HT-29 (cell line): ENCODE data around the gene STK38. TPM values are rescaled to one million over a fixed set of nuclear protein-coding genes. Genes with fewer than 3 reads are reported as not detected.

Experiments
- DNase-seq: peaks from one replicate; pipeline ENCODE4 v3.0.0-alpha.2; 2015; ENCODE audit warnings: low spot score
- total RNA-seq: library from RNA; depleted of rRNA; stranded (reverse); fragments of >200 nt; shearing (Covaris generic); gene quantifications from 2 replicates; pipeline ENCODE4 v1.2.3, GENCODE V29; 2014

STK38 gene
- total RNA-seq, 1 experiment from 2014 or later = 6.5 TPM

DNA sequence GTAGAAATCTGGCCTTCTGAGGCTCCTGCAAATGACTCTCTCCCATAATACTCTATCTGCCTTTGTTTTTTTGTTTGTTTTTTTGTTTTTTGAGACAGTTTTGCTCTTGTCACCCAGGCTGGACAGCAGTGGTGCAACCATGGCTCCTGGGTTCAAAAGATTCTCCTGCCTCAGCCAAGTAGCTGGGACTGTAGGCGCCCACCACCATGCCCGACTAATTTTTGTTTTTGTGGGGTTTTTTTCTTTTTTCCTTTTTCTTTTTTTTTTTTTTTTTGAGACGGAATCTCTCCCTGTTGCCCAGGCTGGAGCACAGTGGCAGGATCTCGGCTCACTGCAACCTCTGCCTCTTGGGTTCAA is 16.6 kb upstream of the STK38 start:
- no peak for DNase-seq

DNA sequence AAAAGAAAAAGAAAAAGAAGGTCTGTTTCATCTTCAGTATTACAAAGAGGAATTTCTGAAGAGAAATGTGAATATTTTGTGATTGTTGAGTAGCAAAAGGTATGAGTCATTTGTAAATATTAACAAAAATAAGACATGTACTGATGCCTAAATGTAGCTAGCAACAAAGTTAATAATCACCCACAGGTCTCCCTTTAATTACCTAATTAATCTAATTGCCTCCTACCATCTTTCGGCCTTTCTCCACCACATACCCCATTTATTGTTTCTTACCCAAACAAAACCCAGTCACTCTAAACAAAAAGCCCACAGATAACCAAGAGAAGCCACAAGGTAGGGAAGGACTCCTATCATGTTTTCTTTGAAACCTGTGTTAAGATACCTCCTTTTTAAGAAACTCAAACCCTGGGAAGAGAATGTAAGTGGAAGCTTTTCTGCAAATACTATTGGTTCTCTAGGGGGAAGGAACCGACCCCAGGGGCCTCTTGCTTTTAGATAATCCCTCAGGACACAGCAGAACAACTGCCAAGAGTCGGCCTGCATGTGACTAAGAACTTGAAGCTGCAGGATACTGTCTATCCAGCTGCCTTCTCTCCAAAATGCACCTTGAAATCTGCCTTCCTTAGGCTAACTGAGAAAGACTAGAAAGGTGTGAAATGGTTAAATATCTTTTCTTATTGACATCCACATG is 16.1 kb upstream of the STK38 start:
- DNase-seq = no peak

DNA sequence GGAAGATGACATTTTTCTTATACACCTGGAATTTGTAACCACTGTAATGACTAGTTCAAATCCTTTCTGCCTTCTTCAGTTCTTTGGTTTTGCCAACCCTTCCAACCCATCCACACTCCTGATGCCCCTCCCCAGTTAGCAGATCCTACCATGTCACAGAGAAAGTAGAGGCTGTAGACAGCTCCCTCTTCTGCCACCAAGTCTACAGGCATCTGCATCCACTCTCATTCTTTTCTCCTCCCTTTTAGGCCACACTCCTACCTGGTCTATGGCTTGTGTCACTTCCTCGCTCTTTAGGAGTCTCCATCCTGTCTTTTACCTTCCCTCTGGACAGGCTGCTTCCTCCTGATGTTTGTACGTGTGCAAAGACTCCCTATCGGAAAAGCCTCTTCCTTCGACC is 13.5 kb upstream of the STK38 start:
- DNase-seq = no peak

DNA sequence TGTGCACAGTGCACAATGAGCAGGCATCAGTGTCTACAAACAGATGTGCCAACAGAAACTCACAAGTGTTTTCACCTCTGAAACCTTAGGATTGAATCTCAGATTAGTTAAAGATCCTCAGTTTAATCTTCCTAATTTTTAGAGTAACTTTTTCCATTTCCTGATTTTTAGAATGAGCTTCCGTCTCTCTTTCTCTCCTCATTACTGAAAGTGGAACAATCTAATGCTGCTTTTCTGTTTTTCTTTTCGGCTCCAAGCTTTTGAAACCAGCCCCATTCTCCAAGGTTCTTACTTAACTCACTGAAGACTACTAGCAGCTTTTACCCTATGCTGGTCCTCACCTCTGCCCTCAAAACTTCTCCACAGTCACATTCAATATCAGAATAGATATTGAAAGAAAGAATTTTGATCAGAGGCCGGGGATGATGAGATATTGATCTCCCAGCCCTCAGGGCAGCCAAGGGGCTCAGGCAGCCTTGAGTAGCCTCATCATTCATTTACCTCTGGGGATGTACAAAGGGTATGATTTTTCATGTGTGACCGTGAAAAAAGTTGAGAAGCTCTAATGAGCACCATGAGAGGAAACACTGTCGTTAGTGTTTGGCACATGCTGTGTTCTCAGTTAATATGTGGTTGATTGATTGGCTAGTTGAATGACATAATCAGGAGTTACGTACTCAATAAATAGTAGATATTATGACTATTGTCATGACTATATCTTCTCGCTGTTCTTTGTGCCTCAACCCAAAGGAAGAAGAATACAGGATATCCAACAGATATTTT is 11.9 kb upstream of the STK38 start:
- no peak for DNase-seq

DNA sequence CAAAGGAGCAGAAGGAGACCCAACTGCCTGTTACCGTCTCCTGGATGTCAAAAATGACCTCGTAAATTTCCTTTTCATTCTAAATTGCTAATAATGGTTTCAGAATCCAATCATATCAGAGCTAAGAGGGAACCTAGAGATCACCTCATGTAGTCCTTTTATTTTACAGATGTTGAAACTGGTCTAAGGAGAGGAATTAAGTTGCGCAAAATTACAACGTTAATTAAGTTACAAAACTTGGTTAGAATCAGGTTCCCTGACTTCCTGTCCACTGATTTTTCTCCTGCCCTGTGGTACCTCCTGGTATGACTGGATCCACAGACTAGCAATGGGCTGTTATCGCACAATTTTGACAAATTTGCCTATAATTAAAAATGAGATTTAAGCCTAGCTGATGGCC is 9.0 kb upstream of the STK38 start:
- DNase-seq = no peak

DNA sequence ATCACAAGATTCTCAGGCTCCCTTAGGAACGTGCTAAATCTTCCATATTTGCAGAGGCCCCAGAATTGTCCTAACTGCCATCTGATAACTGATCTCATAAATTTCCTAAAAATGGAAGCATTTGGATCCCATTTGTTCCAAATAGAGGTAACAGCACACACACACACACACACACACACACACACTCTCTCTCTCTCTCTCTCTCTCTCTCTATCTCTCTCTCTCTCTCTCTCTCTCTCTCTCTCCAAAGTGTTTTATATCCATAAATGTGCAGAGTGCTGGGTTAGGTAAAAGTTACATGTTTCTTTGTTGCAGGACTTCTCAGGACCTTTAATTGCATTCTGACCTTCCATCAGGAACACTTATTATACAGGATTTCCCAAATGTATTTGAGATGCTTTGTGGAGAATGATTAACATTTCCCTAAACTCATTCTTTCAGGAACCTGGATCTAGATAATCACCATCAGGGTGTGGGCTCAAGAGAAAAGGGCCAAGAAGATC is 8.5 kb upstream of the STK38 start:
- no peak for DNase-seq

DNA sequence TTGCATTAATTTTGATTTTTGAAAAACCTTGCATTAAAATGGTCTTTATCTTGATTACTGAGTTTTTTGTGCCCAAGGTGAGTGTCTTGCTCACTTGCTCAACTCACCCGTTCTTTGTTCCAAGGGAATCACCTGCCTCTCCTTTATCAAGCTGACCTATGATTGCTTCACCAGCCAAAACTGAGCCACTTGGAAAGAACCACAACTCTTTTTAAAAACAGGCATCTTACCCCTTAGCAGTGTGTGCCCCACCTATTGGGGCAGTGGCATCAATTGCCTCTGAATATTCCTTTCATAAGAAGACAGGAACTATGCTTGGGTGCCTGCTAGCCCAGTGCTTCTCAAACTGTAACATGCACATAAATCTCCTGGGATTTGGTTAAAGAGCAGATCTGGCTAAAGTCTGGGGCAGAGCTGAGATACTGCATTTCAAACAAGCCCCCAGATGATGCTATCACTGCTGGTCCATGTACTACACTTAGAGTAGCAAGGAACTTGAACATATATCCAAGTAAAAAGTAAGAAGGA is 3.3 kb upstream of the STK38 start:
- no peak for DNase-seq

DNA sequence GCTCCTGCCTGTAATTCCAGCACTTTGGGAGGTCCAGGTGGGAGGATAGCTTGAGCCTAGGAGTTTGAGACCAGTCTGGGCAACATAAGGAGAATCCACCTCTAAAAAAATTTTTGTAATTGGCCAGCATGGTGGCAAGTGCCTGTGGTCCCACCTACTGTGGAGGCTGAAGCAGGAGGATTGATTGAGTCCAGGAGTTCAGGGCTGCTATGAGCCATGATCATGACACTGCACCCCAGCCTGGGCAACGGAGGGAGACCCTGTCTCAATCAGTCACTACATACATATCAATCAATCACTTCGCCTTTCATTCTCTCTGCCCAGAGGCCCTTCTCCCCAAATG is 1.1 kb upstream of the STK38 start:
- DNase-seq = no peak

DNA sequence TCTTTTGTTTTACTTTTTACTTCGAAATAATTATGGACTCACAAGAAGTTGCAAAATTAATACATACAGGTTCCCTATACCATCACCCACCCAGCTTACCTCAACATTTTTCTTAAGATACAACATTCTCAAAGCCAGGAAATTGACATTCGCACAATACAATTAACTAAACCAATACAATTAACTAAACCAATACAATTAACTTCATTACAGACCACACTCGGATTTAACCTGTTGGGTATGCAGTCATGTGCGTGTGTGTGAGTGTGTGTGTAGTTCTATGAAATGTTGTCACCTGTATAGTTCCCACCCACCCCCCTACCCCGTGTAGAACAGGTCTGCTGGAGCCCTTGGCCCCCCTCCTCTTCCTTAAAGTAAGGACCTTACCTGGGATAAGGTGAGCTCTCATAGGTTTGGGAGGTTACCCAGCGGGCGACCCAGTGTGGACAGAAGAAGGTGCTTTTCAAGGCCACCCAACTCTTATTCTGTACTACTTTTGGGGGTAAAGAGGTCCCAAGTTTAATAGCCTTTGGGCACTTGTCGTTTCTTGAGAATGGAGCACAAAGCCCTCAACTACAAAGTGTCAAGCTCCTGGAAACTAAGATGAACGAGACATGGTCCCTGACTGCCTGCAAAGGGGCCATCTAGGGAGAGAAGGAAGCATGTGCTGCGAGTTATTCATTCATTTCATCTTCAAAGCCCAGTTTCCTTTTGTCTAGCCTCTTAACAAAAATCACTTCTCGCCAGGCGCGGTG is 544 bp upstream of the STK38 start:
- no peak for DNase-seq

DNA sequence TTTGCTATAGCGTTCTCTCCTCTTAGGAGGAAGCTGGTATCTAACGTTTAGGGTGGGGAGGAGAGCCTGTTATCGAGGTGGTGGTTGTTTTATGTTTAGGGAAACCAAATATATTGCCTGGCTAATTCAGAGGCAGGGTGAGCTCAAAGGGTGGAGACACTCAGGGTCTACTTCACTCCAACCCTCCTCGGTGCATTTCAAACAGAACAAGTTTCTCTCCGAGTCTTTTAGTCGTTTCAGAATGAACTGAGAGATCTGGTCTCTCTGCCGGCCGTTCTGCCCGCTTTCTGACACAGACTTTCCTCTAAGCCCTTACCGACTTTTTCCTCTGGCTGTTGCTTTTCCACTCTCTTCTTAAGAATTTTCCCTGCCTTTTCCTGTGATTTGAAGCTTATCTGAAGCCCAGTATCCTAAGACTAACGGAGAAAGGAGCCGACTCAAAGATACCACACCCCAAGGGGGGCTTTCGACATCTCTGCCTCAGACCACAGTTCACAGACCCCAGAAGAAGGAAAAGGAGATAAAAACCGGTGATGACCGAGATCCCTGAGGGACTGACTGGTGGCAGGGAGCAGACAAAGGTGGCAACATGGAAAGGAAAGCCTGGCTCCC is 865 bp downstream of the STK38 start:
- DNase-seq = peak; percentile 57

DNA sequence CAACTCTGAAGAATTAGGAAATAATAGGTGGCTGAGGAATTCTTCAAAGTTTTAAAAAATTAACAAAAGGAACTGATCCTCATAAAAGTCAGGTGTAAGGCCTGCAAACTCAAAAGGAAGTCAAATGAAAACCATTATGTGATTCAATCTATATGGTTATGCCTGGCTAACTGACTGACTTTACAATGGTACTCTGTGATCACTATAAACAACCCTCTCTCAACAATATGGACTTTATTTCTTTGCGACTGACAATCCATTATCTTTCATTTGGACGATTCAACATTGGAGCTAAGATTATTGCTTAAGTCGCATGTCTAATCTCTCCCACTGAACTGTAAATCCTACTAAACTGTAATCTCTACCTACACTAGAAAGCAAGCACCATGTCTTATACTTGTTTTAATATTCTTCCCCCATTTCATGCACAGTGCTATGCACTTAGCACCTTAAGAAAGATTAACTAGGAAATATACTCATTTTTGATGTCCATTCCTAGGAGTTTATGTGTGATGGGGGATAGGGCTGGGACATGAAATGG is 1.4 kb downstream of the STK38 start:
- no peak for DNase-seq

DNA sequence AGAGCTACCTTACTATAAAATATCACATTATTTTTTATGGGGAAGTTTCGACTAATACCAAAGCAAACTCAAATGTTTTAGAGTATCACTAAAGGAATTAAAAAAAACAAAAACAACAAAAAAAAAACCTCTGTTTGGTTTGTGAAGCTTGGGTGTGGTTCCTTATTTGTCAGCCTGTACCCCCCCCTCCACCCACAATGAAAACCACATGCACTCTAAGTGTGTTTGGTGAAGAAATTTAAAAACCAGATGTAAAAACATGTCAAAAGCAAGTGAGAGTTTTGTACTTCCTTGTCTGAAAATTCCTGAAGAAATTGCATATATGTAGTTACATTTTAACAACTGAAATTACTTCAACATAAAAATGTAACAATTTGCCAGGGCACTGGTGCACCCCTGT is 3.1 kb downstream of the STK38 start:
- DNase-seq = no peak

DNA sequence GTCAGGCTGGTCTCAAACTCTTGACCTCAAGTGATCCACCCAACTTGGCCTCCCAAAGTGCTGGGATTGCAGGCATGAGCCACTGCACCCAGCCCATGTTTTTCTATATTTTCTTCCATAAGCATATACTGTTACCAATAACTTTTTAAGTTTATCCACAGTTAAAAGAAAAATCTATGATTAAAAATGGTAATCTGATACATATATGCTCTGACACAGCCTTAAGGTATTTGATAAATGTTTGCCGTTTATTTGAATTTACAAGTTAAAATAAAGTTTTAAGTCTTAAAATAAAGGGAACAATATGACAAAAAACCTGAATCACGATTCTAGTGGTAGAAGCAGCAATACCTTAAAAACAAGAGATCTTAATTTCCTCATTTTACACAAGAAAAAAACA is 5.2 kb downstream of the STK38 start:
- DNase-seq = no peak

DNA sequence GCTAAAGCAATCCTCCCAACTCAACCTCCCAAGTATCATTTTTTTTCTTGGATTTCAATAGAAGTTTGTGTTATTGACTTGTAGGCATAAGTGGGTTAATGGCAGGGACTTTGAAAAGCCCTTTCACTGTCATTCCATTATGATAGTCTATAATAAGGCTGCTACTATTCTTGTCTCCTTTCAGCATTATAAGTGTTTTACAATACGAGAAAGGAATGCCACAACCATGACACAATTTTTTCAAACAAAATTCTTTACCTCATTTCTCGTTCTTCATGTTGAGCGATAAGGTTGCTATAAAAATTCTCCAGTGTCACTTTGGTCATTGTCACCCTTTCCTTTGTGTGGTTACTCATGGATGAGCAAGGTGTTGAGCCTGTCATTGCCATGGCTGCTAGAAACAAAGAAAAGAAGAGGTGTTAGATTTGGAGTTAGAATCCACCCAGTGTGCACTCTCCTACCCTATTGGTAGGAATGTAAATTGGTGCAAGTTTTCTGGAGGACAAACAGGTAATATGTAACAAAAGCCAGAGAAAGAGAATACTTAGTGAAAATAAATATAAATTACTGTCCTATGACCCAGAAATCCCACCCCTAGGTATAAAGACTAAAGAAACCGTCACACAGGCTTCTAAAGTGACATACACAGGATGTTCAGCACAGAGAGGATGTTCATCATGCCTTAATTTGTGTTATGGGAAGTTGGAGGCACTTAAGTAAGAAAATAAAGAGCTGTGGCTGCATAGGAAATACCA is 7.3 kb downstream of the STK38 start:
- no peak for DNase-seq

DNA sequence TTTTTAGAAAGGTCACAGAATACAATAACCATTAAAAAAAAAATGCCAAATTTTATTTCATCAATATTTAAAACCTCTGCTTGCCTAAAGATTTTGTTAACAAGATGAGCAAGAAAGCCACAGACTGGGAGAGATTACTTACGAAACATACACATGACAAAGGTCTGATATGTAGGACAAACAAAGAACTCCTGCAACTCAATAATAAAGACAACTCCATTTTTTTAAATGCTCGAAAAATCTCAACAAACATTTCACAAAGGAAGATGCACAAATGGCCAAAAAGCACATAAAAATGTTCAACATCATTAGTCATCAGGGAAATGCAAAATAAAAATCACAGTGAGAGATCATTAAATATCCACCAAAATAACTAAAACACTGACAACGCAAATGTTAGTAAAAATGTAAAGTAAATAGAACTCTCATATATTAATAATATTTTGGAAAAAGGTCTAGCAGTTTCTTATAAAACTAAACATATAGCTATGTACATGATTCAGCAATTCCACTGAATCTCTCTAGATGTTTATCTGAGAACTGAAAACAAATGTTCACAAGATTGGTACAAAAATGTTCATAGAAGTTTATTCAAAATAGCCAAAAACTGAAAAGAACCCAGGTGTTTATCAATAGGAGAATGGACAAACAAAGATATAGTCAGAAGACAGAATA is 10.3 kb downstream of the STK38 start:
- DNase-seq = no peak

DNA sequence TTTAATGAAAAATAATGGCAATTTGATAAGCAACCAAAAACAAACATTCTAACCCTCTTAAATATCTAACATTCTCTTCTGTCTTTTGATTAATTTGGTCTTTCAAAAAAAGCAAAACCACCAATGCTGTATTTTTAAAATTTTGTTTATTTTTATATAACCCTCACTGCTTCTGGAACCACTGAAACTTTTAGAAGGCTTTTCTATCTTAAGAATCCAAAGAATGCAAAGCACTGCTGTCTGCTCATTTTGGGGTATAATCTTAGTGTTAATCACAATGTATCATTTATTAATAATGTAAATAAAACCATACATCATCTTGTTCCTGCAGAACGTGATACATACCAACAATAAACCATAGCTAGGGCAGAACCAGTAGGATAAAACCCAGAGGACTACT is 14.0 kb downstream of the STK38 start:
- no peak for DNase-seq

DNA sequence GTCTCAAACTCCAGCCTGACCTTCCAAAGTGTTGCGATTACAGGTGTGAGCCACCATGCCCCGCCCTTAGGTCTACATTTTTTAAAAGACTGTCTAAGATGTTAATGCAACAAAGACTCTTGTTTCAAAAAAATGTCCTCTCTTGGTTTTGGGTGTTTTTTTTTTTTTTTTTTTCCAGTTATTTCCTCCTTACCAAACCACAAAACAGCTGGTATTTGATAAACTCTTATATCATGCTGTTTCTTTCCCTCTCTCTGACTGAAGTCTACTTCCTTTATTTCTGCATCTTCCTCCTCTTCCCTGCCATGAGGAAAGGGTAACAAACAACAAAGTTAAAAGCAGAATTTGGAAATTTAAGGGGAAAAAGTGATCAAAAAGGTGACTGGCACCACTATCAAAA is 21.2 kb downstream of the STK38 start:
- no peak for DNase-seq

DNA sequence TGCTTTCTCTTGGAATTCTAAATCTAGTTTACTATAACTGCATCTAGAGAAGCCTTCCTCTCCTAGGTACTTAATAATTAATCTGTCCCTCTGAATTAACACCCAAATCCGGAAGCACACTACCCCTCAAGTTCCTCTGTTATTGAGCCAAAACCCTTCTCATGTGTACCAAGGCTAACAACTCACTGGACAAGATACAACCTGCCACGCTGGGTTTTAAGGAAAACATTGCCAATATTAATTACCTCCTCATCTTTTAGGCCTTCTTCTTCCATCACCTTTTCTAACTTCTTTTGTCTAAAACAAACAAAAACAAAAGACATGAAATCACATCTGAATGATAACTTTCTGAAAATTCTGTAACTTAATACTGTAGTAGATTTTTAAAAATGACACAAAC is 21.9 kb downstream of the STK38 start:
- no peak for DNase-seq

DNA sequence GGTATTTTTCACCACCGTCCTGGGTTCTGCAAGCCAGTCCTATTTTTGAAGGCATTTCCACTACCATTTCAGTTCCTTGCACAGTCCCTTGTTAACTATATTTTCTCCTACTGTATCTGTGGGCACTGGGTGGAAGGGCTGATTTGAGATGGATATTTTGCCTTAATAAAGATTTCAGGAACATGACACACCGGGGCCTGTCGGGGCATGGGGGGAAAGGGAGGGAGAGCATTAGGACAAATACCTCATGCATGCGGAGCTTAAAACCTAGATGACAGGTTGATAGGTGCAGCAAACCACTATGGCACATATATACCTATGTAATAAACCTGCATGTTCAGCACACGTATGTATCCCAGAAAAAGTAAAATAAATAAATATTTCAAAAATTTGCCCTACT is 22.4 kb downstream of the STK38 start:
- DNase-seq = no peak

DNA sequence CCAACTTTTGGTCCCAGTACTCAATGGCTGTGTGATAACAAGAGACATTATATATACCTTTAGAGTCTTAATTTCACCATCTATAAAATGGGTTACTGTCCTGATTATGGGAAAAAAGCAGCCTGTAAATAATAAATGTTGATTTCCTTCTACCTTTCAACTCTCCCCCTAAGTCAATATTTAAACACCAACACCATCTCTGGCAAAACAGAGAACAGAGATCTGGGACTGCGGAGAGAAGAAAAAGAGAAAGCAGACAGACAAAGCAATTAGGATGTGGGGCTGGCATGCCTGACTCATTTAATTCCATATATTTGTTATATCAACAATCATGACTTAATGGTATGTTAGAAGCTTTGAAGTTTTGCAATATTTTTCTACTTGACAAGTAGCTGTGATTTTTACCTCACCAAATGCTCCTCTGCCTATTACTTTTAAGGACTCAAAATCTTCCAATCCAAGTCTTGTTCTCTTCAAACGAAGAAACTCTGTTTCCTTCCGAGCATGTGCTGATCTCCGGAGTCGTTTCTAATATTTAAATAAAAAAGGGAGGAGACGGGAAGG is 23.3 kb downstream of the STK38 start:
- no peak for DNase-seq
